ENCODE data around the gene RTN1.

RTN1 gene

GRCh38 chr14:59829469-59830337 is 40.9 kb downstream of the RTN1 start:
- Histone ChIP-seq H3K4me2 (ENCODE audit: low read depth, low read length, poor library complexity, severe bottlenecking) (no peak overlapping the region), H3K27me3 (ENCODE audit: insufficient read depth, low read length, poor library complexity, severe bottlenecking) (no peaks in the 10 kb centered on the region), H3K36me3 (ENCODE audit: insufficient read depth, low read length) (no peaks in the 10 kb centered on the region), H3K9me2 (replicated peaks; ENCODE audit: low read depth, low read length) (no peaks in the 10 kb centered on the region), H3K9me3 (ENCODE audit: insufficient read depth, low read depth, low read length) (no peaks in the 10 kb centered on the region), H3K4me1 (ENCODE audit: insufficient read depth, low read length, poor library complexity, severe bottlenecking) (no peaks in the 10 kb centered on the region), H3K4me3 (ENCODE audit: low read length, poor library complexity, severe bottlenecking) (no peak overlapping the region), H3K79me2 (ENCODE audit: insufficient read depth, low read length) (no peaks in the 10 kb centered on the region), H2AFZ (ENCODE audit: low read length) (no peak overlapping the region), H3F3A (ENCODE audit: low read depth) (no peaks in the 10 kb centered on the region), H4K20me1 (ENCODE audit: insufficient read depth, low read length, poor library complexity, severe bottlenecking) (no peaks in the 10 kb centered on the region), H3K9ac (ENCODE audit: low read depth, low read length, poor library complexity, severe bottlenecking) (no peak overlapping the region)
- TF ChIP-seq CTCF (conservative IDR thresholded peaks at IDR 0.05; ENCODE audit: low read length): no peak
- TF ChIP-seq EZH2phosphoT487 (IDR thresholded peaks at IDR 0.05; ENCODE audit: borderline replicate concordance): no peak

GRCh38 chr14:59828276-59828675 is 42.3 kb downstream of the RTN1 start:
- no peak for TF ChIP-seq CTCF (conservative IDR thresholded peaks at IDR 0.05; ENCODE audit: low read length)
- TF ChIP-seq EZH2phosphoT487 (IDR thresholded peaks at IDR 0.05; ENCODE audit: borderline replicate concordance): no peak
- no peaks in the 10 kb centered on the region for H3K79me2 ChIP-seq (ENCODE audit: insufficient read depth, low read length)
- H2AFZ ChIP-seq (ENCODE audit: low read length): no peak overlapping the region
- H3K9me2 ChIP-seq (replicated peaks; ENCODE audit: low read depth, low read length): no peaks in the 10 kb centered on the region
- no peak overlapping the region for H3K4me2 ChIP-seq (ENCODE audit: low read depth, low read length, poor library complexity, severe bottlenecking)
- H3K4me1 ChIP-seq (ENCODE audit: insufficient read depth, low read length, poor library complexity, severe bottlenecking): no peaks in the 10 kb centered on the region
- H3K9ac ChIP-seq (ENCODE audit: low read depth, low read length, poor library complexity, severe bottlenecking): no peak overlapping the region
- no peaks in the 10 kb centered on the region for H3K27me3 ChIP-seq (ENCODE audit: insufficient read depth, low read length, poor library complexity, severe bottlenecking)
- no peaks in the 10 kb centered on the region for H3F3A ChIP-seq (ENCODE audit: low read depth)
- no peak overlapping the region for H3K4me3 ChIP-seq (ENCODE audit: low read length, poor library complexity, severe bottlenecking)
- no peaks in the 10 kb centered on the region for H3K9me3 ChIP-seq (ENCODE audit: insufficient read depth, low read depth, low read length)
- H3K36me3 ChIP-seq (ENCODE audit: insufficient read depth, low read length): no peaks in the 10 kb centered on the region
- no peaks in the 10 kb centered on the region for H4K20me1 ChIP-seq (ENCODE audit: insufficient read depth, low read length, poor library complexity, severe bottlenecking)

- Histone ChIP-seq H3K4me2 (ENCODE audit: low read depth, low read length, poor library complexity, severe bottlenecking) (no peak overlapping the region), H3F3A (ENCODE audit: low read depth) (no peaks in the 10 kb centered on the region), H3K36me3 (ENCODE audit: insufficient read depth, low read length) (no peaks in the 10 kb centered on the region), H4K20me1 (ENCODE audit: insufficient read depth, low read length, poor library complexity, severe bottlenecking) (no peaks in the 10 kb centered on the region), H3K4me3 (ENCODE audit: low read length, poor library complexity, severe bottlenecking) (no peak overlapping the region), H3K79me2 (ENCODE audit: insufficient read depth, low read length) (no peaks in the 10 kb centered on the region), H3K9ac (ENCODE audit: low read depth, low read length, poor library complexity, severe bottlenecking) (no peak overlapping the region), H2AFZ (ENCODE audit: low read length) (no peak overlapping the region), H3K4me1 (ENCODE audit: insufficient read depth, low read length, poor library complexity, severe bottlenecking) (no peaks in the 10 kb centered on the region), H3K9me3 (ENCODE audit: insufficient read depth, low read depth, low read length) (no peaks in the 10 kb centered on the region), H3K27me3 (ENCODE audit: insufficient read depth, low read length, poor library complexity, severe bottlenecking) (no peaks in the 10 kb centered on the region), H3K9me2 (replicated peaks; ENCODE audit: low read depth, low read length) (no peaks in the 10 kb centered on the region)
- TF ChIP-seq EZH2phosphoT487 (IDR thresholded peaks at IDR 0.05; ENCODE audit: borderline replicate concordance) (no peak), CTCF (conservative IDR thresholded peaks at IDR 0.05; ENCODE audit: low read length) (no peak)
Measured at GRCh38 chr14:59827401-59827800, 43.2 kb downstream of the RTN1 start.

Measured in Loucy (cell line).